ENCODE results near the gene MYOZ2.
A peak's percentile ranks its signal among the peaks of the same experiment; 100 is the strongest.

Gene MYOZ2

DNA sequence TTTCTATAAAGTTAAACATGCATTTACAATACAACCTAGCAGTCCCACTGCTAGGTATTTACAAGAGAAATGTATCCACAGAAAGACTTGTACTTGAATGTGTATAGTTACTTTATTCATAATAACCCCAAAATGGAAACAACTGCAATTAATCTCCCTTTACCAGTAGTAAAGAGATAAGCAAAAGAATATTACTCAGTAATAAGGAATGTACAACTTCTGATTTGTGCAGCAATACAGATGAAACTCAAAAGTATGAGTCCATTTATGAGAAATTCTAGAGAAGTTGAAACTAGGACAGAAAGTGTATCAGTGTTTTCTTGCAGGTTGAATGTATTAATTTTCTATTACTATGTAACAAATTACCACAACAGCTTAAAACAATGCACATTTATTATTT lies 92.1 kb downstream of the MYOZ2 start:
- H3K4me3 Mint-ChIP-seq, result no peak overlapping the region
- H3K4me1 Mint-ChIP-seq, result no peaks in the 10 kb centered on the region
- TF ChIP-seq, protein P1, sequence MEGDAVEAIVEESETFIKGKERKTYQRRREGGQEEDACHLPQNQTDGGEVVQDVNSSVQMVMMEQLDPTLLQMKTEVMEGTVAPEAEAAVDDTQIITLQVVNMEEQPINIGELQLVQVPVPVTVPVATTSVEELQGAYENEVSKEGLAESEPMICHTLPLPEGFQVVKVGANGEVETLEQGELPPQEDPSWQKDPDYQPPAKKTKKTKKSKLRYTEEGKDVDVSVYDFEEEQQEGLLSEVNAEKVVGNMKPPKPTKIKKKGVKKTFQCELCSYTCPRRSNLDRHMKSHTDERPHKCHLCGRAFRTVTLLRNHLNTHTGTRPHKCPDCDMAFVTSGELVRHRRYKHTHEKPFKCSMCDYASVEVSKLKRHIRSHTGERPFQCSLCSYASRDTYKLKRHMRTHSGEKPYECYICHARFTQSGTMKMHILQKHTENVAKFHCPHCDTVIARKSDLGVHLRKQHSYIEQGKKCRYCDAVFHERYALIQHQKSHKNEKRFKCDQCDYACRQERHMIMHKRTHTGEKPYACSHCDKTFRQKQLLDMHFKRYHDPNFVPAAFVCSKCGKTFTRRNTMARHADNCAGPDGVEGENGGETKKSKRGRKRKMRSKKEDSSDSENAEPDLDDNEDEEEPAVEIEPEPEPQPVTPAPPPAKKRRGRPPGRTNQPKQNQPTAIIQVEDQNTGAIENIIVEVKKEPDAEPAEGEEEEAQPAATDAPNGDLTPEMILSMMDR (IDR thresholded peaks at IDR 0.05; ENCODE audit: unreplicated experiment in 3 of 3), result no peak
- peaks cover 45% of the 10 kb centered on the region for H3K36me3 Mint-ChIP-seq (ENCODE audit: low read depth)
- no peak overlapping the region for H3K27ac Mint-ChIP-seq
- H3K9me3 Mint-ChIP-seq, result peaks cover 9% of the 10 kb centered on the region
- H3K27me3 Mint-ChIP-seq (ENCODE audit: low read depth), result no peaks in the 10 kb centered on the region

GRCh38 chr4:119228406-119228805 lies 92.8 kb downstream of the MYOZ2 start:
- no peaks in the 10 kb centered on the region for H3K27me3 Mint-ChIP-seq (ENCODE audit: low read depth)
- peaks cover 39% of the 10 kb centered on the region for H3K36me3 Mint-ChIP-seq (ENCODE audit: low read depth)
- peaks cover 6% of the 10 kb centered on the region for H3K9me3 Mint-ChIP-seq
- H3K27ac Mint-ChIP-seq, result no peak overlapping the region
- TF ChIP-seq, protein P1 (IDR thresholded peaks at IDR 0.05; ENCODE audit: unreplicated experiment in 3 of 3), result no peak
- H3K4me1 Mint-ChIP-seq, result no peaks in the 10 kb centered on the region
- no peak overlapping the region for H3K4me3 Mint-ChIP-seq

GRCh38 chr4:119229908-119230687 lies 94.5 kb downstream of the MYOZ2 start:
- Mint-ChIP-seq H3K4me1 (no peaks in the 10 kb centered on the region), H3K4me3 (no peak overlapping the region), H3K27me3 (ENCODE audit: low read depth) (no peaks in the 10 kb centered on the region), H3K36me3 (ENCODE audit: low read depth) (peaks cover 26% of the 10 kb centered on the region), H3K27ac (no peak overlapping the region), H3K9me3 (no peaks in the 10 kb centered on the region)
- TF ChIP-seq, protein P1 (IDR thresholded peaks at IDR 0.05; ENCODE audit: unreplicated experiment in 3 of 3), result no peak

- Mint-ChIP-seq H3K36me3 (ENCODE audit: low read depth) (peaks cover 35% of the 10 kb centered on the region), H3K9me3 (no peaks in the 10 kb centered on the region), H3K27me3 (ENCODE audit: low read depth) (no peaks in the 10 kb centered on the region), H3K4me3 (no peak overlapping the region), H3K27ac (peak overlapping the region in 1 of 3 experiments; percentile 56), H3K4me1 (no peaks in the 10 kb centered on the region)
- TF ChIP-seq, protein P1 (IDR thresholded peaks at IDR 0.05; ENCODE audit: unreplicated experiment in 3 of 3), result no peak
Measured at GRCh38 chr4:119231491-119231890, 95.9 kb downstream of the MYOZ2 start.

DNA sequence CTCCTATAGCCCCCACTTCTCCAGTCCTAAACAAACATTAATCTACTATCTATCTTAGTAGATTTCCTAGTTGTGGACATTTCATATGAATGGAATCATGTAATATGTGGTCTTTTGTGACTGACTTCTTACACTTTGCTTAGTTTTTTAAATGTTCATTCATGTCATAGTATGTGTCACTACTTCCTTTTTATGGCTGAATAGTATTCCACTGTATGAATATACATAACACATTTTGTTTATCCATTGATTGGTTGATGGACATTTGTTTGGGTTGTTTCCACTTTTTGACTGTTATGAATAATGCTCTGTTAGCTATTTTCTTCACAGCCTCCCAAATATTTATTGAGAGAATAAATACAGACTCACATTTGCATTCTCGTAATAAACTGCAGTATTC lies 96.7 kb downstream of the MYOZ2 start:
- Mint-ChIP-seq H3K36me3 (ENCODE audit: low read depth) (peaks cover 34% of the 10 kb centered on the region), H3K4me3 (no peak overlapping the region), H3K27ac (no peak overlapping the region), H3K27me3 (ENCODE audit: low read depth) (no peaks in the 10 kb centered on the region), H3K4me1 (no peaks in the 10 kb centered on the region), H3K9me3 (no peaks in the 10 kb centered on the region)
- TF ChIP-seq, protein P1 (IDR thresholded peaks at IDR 0.05; ENCODE audit: unreplicated experiment in 3 of 3), result no peak

GRCh38 chr4:119233191-119233590 lies 97.6 kb downstream of the MYOZ2 start:
- Mint-ChIP-seq H3K9me3 (no peaks in the 10 kb centered on the region), H3K36me3 (ENCODE audit: low read depth) (peaks cover 34% of the 10 kb centered on the region), H3K4me3 (no peak overlapping the region), H3K27ac (no peak overlapping the region), H3K27me3 (ENCODE audit: low read depth) (no peaks in the 10 kb centered on the region), H3K4me1 (no peaks in the 10 kb centered on the region)
- TF ChIP-seq, protein P1 (IDR thresholded peaks at IDR 0.05; ENCODE audit: unreplicated experiment in 3 of 3), result no peak

Data from nephron (organoid).